MM.1S (cell line): ENCODE measurements around the gene FARS2.

Source experiments
- DNase-seq: peaks from one replicate; pipeline ENCODE4 v3.0.0-alpha.2; 2015
- H2AFZ ChIP-seq: fragments of 300-600 bp; sonication (generic); 2 replicates; pipeline ENCODE4 v1.6.0; 2016; ENCODE audit warnings: antibody characterized with exemption, low read length
- H3F3A ChIP-seq: fragments of 300-600 bp; sonication (generic); 2 replicates; pipeline ENCODE4 v1.6.1; 2016; ENCODE audit warnings: mild to moderate bottlenecking, antibody characterized with exemption, low read length, moderate library complexity, mixed read lengths; ENCODE audit not compliant: insufficient read depth
- H3K27ac ChIP-seq: fragments of 300-600 bp; sonication (generic); 2 replicates; pipeline ENCODE4 v1.5.1; 2016; ENCODE audit warnings: mild to moderate bottlenecking, low read length
- H3K27me3 ChIP-seq: fragments of 300-600 bp; sonication (generic); replicated peaks from 2 replicates; pipeline ENCODE4 v1.6.0; 2016; ENCODE audit warnings: low read length; ENCODE audit not compliant: insufficient read depth
- H3K36me3 ChIP-seq: fragments of 300-600 bp; sonication (generic); replicated peaks from 2 replicates; pipeline ENCODE4 v1.6.1; 2016; ENCODE audit warnings: mild to moderate bottlenecking, low read length, mixed read lengths; ENCODE audit not compliant: insufficient read depth
- H3K4me1 ChIP-seq: fragments of 300-600 bp; sonication (generic); 2 replicates; pipeline ENCODE4 v1.6.1; 2016; ENCODE audit warnings: low read length, mixed read lengths
- H3K4me2 ChIP-seq: fragments of 300-600 bp; sonication (generic); 2 replicates; pipeline ENCODE4 v1.6.0; 2016; ENCODE audit warnings: low read depth, low read length
- H3K4me3 ChIP-seq: fragments of 300-600 bp; sonication (generic); 2 replicates; pipeline ENCODE4 v1.5.1; 2016; ENCODE audit warnings: low read length, mixed read lengths
- H3K79me2 ChIP-seq: fragments of 300-600 bp; sonication (generic); 2 replicates; pipeline ENCODE4 v1.6.1; 2016; ENCODE audit warnings: mixed run types, low read length, mixed read lengths
- H3K9ac ChIP-seq: fragments of 300-600 bp; sonication (generic); 2 replicates; pipeline ENCODE4 v1.6.1; 2016; ENCODE audit warnings: low read length, mixed read lengths
- H3K9me2 ChIP-seq: fragments of 300-600 bp; sonication (generic); replicated peaks from 2 replicates; pipeline ENCODE4 v1.6.1; 2016; ENCODE audit warnings: mild to moderate bottlenecking, low read length, mixed read lengths; ENCODE audit not compliant: insufficient read depth
- H3K9me3 ChIP-seq: fragments of 300-600 bp; sonication (generic); replicated peaks from 2 replicates; pipeline ENCODE4 v1.6.1; 2016; ENCODE audit warnings: mild to moderate bottlenecking, low read length, mixed read lengths; ENCODE audit not compliant: insufficient read depth
- H4K20me1 ChIP-seq: fragments of 300-600 bp; sonication (generic); 2 replicates; pipeline ENCODE4 v1.6.1; 2016; ENCODE audit warnings: mild to moderate bottlenecking, low read length, moderate library complexity, mixed read lengths; ENCODE audit not compliant: insufficient read depth
- CTCF ChIP-seq: fragments of 300-600 bp; sonication (generic); IDR thresholded peaks from 2 replicates; pipeline ENCODE4 v1.5.1; 2016; ENCODE audit warnings: antibody characterized with exemption, low read length, mixed read lengths
- EZH2 ChIP-seq: fragments of 300-600 bp; sonication (generic); optimal IDR thresholded peaks from 2 replicates; pipeline ENCODE3; 2017; ENCODE audit warnings: low read depth, mild to moderate bottlenecking, antibody characterized with exemption, low read length, mixed read lengths
- EZH2phosphoT487 ChIP-seq: fragments of 300-600 bp; sonication (generic); IDR thresholded peaks from 2 replicates; pipeline ENCODE4 v1.6.1; 2018; ENCODE audit warnings: antibody characterized with exemption, low read length

Gene FARS2

GRCh38 chr6:5557506-5557905 lies 296.2 kb downstream of the FARS2 start:
- DNase-seq = no peak
- Histone ChIP-seq H3K79me2 (no peaks in the 10 kb centered on the region), H3K9ac (no peak overlapping the region), H3K36me3 (no peaks in the 10 kb centered on the region), H4K20me1 (no peaks in the 10 kb centered on the region), H3F3A (no peaks in the 10 kb centered on the region), H3K4me2 (no peak overlapping the region), H3K27ac (no peak overlapping the region), H3K4me1 (no peaks in the 10 kb centered on the region), H3K4me3 (no peak overlapping the region), H3K9me3 (no peaks in the 10 kb centered on the region), H3K9me2 (no peaks in the 10 kb centered on the region), H2AFZ (no peak overlapping the region), H3K27me3 (no peaks in the 10 kb centered on the region)
- TF ChIP-seq CTCF = no peak
- TF ChIP-seq EZH2 = no peak
- TF ChIP-seq EZH2phosphoT487 = no peak

- DNase-seq = no peak
Observed at GRCh38 chr6:5559651-5560050, 298.3 kb downstream of the FARS2 start.

GRCh38 chr6:5562277-5562676 lies 301.0 kb downstream of the FARS2 start:
- Histone ChIP-seq H3K27ac (no peak overlapping the region), H3K9me3 (no peaks in the 10 kb centered on the region), H2AFZ (no peak overlapping the region), H3K4me1 (no peaks in the 10 kb centered on the region), H3K79me2 (no peaks in the 10 kb centered on the region), H3K4me3 (no peak overlapping the region), H4K20me1 (no peaks in the 10 kb centered on the region), H3F3A (no peaks in the 10 kb centered on the region), H3K36me3 (no peaks in the 10 kb centered on the region), H3K9ac (no peak overlapping the region), H3K4me2 (no peak overlapping the region), H3K9me2 (no peaks in the 10 kb centered on the region), H3K27me3 (no peaks in the 10 kb centered on the region)
- DNase-seq = no peak
- no peak for TF ChIP-seq EZH2
- no peak for TF ChIP-seq EZH2phosphoT487
- TF ChIP-seq CTCF = no peak

More at GRCh38 chr6:5559651-5560050, 298.3 kb downstream of the FARS2 start:
- TF ChIP-seq CTCF (no peak), EZH2 (no peak), EZH2phosphoT487 (no peak)
- H3F3A ChIP-seq = no peaks in the 10 kb centered on the region
- H3K79me2 ChIP-seq = no peaks in the 10 kb centered on the region
- H3K36me3 ChIP-seq = no peaks in the 10 kb centered on the region
- H3K9ac ChIP-seq = no peak overlapping the region
- H3K4me1 ChIP-seq = no peaks in the 10 kb centered on the region
- no peaks in the 10 kb centered on the region for H4K20me1 ChIP-seq
- no peak overlapping the region for H3K4me3 ChIP-seq
- no peaks in the 10 kb centered on the region for H3K9me3 ChIP-seq
- H3K27me3 ChIP-seq = no peaks in the 10 kb centered on the region
- no peak overlapping the region for H3K27ac ChIP-seq
- no peaks in the 10 kb centered on the region for H3K9me2 ChIP-seq
- no peak overlapping the region for H2AFZ ChIP-seq
- no peak overlapping the region for H3K4me2 ChIP-seq
